Right ventricle myocardium superior (tissue), 1 donor: ENCODE data around the gene TIFAB. TPM values are rescaled to one million over a fixed set of nuclear protein-coding genes. Genes with fewer than 3 reads are reported as not detected.

ENCODE experiments used
- ATAC-seq: fragments of 200-7000 bp; cut with Tn5 transposase; one replicate; pipeline ENCODE4 v1.9.1; 2020; ENCODE audit warnings: mild to moderate bottlenecking; ENCODE audit not compliant: poor library complexity
- DNase-seq: peaks from one replicate; pipeline ENCODE4 v3.0.0-alpha.2; 2020
- intact Hi-C: fragments of 100-400 bp; cut with DNase I; formaldehyde crosslinking; loops from one replicate; pipeline ENCODE4 v1.11.2; 2022
- total RNA-seq: library from RNA; stranded (reverse); fragmentation: NEBNext Ultra II Directional; extraction: Animal tissue kit (Norgen Biotek cat#: 25700); gene quantifications from one replicate; pipeline ENCODE4 v1.2.1, GENCODE V29; 2021
- donor health status: DM: no; HTN: yes; CAD: no; lungs with severe emphysema.

TIFAB gene
- total RNA-seq, 1 donor from 2014 or later: not detected

GRCh38 chr5:135465391-135466122 is 13.4 kb upstream of the TIFAB start:
- intact Hi-C loops: loop anchor here (2.0 to 10.0 kb wide), 2 partner anchors 85 to 369 kb away; partner anchors contain the start of gene SLC25A48
- no peak for ATAC-seq
- DNase-seq: no peak

GRCh38 chr5:135462304-135462703 is 10.2 kb upstream of the TIFAB start:
- ATAC-seq (no peak), DNase-seq (no peak)
- intact Hi-C loops: loop anchor here (10.0 kb wide), 1 partner anchor 372 kb away; the partner anchor contains the start of gene SLC25A48

GRCh38 chr5:135461481-135462151 is 9.5 kb upstream of the TIFAB start:
- no peak for DNase-seq
- no peak for ATAC-seq
- intact Hi-C loops: loop anchor here (10.0 kb wide), 1 partner anchor 373 kb away; the partner anchor contains the start of gene SLC25A48

DNA sequence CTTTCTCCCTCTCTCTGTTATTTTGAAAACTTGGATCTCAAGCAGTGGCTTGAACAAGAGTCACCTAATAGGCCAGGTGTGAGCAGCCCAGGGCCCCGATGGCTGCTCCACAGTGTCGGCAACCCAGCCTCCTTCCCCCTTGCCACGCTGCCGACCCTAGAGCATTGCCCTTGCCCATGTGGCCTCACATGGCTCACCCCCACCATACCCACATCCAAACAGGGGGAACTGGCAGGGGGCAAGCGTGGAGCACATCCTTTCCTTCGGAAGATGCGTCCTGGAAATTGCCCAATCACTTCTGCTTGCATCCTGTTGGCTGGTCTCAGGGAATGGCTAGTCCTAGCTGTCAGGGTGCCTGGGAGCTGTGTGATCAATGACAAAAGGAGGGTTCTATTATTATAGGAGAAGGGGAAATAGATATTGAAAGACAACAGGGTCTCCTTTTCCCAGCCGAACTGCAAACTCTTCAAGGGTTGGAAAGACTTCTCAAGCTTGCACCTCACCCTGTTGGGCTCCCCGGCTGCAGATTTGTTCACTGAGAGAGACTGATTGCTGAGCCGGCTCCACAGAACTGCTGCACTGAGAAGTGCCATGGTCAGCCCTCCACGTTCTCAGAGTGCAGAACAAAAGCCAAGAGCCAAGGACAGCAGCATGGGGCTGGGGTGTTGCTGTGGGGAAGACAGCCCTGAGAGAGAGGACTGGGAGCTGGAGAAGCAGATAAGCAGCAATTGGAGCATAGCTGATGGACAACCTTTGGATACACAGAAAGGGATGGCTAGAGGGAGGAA is 8.3 kb upstream of the TIFAB start:
- no peak for DNase-seq
- ATAC-seq: no peak
- intact Hi-C loops: loop anchor here (10.0 kb wide), 1 partner anchor 374 kb away; the partner anchor contains the start of gene SLC25A48

- DNase-seq: no peak
- intact Hi-C loops: no loop called here
- ATAC-seq: no peak
These were observed 6.8 kb upstream of the TIFAB start for GRCh38 chr5:135458921-135459331.

- ATAC-seq (no peak), DNase-seq (no peak)
- intact Hi-C loops: no loop called here
These were observed 6.2 kb upstream of the TIFAB start for GRCh38 chr5:135458356-135458755.

DNA sequence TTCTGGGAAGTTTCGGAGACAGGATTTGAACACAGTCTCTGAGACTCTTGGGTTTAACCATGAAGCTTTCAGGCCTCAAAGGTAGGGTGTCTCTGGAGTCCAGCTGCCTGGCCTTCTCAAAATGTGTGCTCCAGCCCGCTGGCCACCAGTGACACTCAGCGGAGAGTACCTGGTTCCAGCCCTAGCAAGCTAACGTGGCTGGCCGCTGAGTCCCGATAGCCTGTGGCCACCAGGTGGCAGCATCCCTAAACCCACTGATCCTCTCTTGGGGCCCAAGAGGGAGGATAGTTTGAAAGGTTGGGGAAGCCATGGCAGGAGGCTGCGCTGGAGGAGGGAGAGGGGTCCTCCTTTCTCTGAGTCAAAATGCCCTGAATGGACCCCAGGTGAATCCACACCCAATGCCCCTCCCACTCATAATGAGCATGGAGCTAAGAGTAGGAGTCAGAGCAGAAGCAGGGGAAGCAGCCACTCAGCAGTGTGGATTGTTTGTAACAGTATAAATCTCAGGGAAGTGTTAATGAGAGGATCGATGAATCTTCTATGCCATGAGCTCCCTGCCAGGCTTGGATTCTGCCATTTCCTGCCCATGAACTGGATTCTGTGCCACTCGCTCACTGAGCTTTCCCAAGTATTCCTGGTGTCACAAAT is 5.4 kb upstream of the TIFAB start:
- peak; percentile 79 for DNase-seq
- intact Hi-C loops: no loop called here

GRCh38 chr5:135456238-135457099 is 4.3 kb upstream of the TIFAB start:
- intact Hi-C loops: no loop called here
- ATAC-seq (peak; percentile 59), DNase-seq (no peak)

More for the DNA sequence above, 5.4 kb upstream of the TIFAB start:
- peak; percentile 76 for ATAC-seq

DNA sequence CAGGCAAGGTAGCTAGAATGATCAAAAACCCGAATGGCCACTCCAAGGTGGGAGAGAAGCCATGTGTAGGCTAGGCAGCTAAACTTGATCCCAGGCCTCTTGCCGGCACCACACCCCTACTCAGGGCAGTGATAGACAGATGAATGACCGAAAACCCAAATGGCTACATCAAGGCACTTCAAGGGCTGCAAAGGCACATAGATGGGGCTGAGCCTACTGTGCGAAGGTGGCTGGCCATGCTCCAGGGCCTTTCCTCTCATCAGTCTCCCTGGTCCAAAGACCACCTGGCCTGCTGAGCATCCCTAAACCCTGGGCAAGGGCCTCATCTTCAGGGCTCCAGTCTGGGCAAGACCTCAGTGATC is 3.7 kb upstream of the TIFAB start:
- intact Hi-C loops: no loop called here
- DNase-seq (no peak), ATAC-seq (no peak)

DNA sequence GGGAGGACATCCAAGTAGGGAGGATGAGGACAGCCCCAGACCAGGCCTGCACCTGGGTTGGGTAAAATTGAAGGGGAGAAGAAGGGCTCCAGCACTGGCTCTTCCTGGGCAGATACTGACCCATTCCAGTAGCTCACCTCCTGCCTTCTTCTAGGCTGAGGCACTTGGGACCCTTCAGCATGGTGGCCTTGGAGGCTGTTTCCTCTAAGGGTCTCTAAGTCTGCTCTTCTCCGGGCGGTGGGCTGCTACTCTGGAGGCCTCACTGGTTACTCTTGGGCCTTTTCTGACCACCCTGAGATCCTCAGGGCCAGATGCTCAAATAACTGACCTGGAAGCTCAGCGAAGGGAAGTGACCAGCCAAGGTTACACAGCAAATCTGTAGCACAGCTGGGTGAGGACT is 2.8 kb upstream of the TIFAB start:
- intact Hi-C loops: no loop called here
- no peak for ATAC-seq
- no peak for DNase-seq

- ATAC-seq (no peak), DNase-seq (no peak)
- intact Hi-C loops: no loop called here
These were observed 1.5 kb upstream of the TIFAB start for GRCh38 chr5:135453613-135454012.

DNA sequence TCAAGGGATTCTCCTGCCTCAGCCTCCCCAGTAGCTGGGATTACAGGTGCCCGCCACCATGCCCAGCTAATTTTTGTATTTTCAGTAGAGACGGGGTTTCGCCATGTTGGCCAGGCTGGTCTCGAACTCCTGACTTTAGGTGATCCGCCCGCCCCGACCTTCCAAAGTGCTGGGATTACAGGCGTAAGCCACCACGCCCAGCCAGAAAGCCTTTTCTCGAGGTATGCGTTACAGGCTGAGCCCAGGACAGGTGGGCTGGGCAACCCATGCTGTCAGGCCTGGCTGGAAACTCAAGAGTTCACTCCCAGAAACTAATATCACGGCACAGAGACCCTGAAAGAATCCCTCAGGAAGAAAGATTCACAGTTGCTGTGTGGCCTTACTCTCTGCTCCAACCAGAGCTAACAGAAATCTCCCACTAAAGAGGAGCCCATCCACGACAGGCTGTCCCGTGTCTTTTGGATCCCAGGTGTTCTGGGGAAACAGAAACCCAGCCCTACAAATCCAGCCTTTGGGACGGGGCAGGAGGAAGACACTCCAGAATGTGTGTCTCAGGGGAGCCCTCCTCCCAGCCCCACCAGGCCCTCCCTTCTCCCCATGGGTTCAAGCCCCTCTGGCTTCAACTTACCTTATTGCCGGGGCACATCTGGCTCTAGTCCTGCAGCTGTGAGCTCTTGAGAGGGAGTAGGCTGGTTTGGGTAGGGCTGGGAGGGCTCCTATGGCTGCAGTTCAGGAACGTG is 400 bp downstream of the TIFAB start:
- ATAC-seq: no peak
- DNase-seq: no peak
- intact Hi-C loops: no loop called here

GRCh38 chr5:135450952-135451351 is 1.2 kb downstream of the TIFAB start:
- DNase-seq: no peak
- no peak for ATAC-seq
- intact Hi-C loops: no loop called here

GRCh38 chr5:135450336-135450735 is 1.8 kb downstream of the TIFAB start:
- intact Hi-C loops: no loop called here
- ATAC-seq (no peak), DNase-seq (no peak)

DNA sequence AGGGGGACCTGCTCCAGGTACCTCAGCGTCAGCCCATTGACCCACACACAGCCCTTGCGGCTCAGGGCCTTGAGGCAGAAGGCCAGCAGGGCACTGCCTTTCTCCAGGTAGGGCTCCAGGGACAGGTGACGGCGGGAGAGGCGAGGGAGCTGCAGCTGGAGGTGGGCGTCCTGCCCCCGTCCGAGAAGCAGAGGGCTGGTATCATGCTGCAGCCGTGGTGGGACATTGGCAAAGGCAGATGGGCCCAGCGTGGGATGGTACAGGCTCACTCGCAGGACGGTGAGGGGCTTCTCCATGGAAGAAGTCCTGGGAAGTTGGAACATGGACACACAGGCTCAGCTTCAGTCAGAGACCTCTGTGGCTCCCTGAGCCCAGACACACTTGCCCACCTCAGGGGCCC is 2.5 kb downstream of the TIFAB start:
- no peak for DNase-seq
- ATAC-seq: no peak
- intact Hi-C loops: no loop called here

DNA sequence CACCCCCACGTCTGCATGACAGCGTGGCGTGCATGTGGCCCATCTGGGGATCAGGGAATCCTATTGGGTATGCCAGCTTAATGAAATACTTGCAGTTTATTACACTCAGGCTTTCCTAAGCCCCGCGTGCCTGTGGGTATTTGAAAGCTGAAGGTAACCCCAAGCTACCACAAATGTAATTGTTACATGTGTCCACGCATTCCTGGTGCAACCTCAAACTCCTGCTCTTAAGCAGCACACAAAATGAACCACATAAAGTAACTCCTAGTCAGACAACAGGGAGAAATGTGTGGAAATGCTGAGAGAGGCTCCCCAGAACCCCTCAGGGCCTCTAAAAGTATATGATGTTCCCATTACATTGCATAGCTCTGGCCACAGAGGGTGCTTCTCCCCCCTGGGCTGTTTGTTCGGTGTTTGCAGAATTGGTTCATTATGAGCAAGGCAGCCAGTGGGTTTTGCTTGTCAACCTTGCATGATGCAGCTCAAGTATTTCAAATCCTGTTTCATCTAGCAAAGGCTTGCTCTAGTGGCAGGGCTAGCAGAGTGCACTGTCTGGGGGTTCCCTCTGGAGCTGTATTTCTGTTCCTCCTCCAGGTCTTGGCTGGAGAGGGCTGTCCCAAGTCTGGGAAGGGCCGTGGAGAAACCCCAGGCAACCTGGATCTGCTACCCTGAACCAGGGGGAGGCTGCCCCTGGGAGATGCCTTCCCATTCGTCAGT is 3.2 kb downstream of the TIFAB start:
- no peak for DNase-seq
- intact Hi-C loops: no loop called here

More for the DNA sequence above, 3.2 kb downstream of the TIFAB start:
- no peak for ATAC-seq
